ENCODE results near the gene TNFRSF4.
"Not testable (repeated sequence)": the region's sequence is repeated elsewhere in the genome, so short reads cannot be mapped to it uniquely, and the experiment has no call there.

The TNFRSF4 gene

DNA sequence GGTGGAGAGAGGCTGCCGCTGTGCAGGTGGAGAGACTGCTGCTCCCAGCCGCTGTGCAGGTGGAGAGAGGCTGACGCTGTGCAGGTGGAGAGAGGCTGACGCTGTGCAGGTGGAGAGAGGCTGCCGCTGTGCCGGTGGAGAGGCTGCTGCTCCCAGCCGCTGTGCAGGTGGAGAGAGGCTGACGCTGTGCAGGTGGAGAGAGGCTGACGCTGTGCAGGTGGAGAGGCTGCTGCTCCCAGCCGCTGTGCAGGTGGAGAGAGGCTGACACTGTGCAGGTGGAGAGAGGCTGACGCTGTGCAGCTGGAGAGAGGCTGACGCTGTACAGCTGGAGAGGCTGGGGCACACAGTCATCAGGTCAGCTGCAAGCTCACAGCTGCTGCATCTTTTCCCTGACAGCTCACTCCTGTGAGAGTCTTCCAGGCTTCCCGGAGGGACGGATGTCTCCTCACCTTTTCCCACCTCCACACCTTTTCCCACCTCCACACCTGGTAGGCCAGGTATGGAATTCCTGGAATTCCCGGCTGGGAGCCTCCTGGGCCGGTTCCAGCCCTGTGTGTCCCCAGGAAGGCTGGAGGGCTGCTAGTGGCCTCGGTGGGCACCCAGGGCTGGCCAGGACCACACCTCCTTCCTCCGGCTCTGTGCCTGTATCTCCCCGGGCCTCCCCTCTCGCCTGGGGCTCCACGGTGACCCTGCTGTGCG, 37.7 kb downstream of the TNFRSF4 start:
- not testable (repeated sequence) for H3K9me3 ChIP-seq (ENCODE audit: control insufficient read depth, low read length)

DNA sequence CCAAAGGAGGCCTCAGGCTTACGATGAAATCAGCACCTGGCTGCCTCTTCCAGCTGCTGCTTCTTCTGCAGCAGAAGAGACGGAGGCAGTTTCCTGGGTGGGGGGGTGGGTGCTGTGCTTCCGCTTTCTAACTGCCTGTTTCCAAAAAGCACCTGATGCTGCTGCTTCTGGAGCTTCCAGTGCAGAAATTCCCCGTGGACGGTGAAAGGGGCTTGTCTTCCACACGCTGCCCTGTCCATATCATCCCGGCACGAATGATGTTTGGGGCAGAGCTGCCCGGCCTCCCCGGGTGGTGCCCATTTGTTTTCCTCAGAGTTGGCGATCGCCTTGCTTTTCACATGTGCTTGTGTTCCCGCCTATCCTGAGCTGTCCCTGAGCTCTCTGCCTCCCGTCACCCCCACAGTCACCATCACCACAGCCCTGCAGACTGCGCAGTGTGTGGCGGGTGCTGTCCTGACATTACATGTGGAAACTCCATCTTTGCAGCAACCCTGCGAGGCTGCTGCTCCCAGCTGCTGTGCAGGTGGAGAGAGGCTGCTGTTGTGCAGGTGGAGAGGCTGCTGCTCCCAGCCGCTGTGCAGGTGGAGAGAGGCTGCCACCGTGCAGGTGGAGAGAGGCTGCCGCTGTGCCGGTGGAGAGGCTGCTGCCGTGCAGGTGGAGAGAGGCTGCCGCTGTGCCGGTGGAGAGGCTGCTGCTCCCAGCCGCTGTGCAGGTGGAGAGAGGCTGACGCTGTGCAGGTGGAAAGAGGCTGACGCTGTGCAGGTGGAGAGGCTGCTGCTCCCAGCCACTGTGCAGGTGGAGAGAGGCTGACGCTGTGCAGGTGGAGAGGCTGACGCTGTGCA, 38.5 kb downstream of the TNFRSF4 start:
- no peak overlapping the region for H3K9ac ChIP-seq (ENCODE audit: low read length)
- H3K9me3 ChIP-seq (ENCODE audit: control insufficient read depth, low read length): no peaks in the 10 kb centered on the region
- no peaks in the 10 kb centered on the region for H3K36me3 ChIP-seq (ENCODE audit: control insufficient read depth, insufficient read depth, low read length)
- no peaks in the 10 kb centered on the region for H3K27me3 ChIP-seq (ENCODE audit: control insufficient read depth, insufficient read depth, low read length)
- no peak overlapping the region for H3K4me3 ChIP-seq (ENCODE audit: low read length)
- peaks cover 18% of the 10 kb centered on the region for H3K4me1 ChIP-seq (ENCODE audit: control insufficient read depth, insufficient read depth, low read length)

More for the DNA sequence above, 37.7 kb downstream of the TNFRSF4 start:
- peaks cover 10% of the 10 kb centered on the region for H3K4me1 ChIP-seq (ENCODE audit: control insufficient read depth, insufficient read depth, low read length)
- H3K27me3 ChIP-seq (ENCODE audit: control insufficient read depth, insufficient read depth, low read length); H3K9ac ChIP-seq (ENCODE audit: low read length); H3K4me3 ChIP-seq (ENCODE audit: low read length); H3K36me3 ChIP-seq (ENCODE audit: control insufficient read depth, insufficient read depth, low read length): not testable (repeated sequence)

DNA sequence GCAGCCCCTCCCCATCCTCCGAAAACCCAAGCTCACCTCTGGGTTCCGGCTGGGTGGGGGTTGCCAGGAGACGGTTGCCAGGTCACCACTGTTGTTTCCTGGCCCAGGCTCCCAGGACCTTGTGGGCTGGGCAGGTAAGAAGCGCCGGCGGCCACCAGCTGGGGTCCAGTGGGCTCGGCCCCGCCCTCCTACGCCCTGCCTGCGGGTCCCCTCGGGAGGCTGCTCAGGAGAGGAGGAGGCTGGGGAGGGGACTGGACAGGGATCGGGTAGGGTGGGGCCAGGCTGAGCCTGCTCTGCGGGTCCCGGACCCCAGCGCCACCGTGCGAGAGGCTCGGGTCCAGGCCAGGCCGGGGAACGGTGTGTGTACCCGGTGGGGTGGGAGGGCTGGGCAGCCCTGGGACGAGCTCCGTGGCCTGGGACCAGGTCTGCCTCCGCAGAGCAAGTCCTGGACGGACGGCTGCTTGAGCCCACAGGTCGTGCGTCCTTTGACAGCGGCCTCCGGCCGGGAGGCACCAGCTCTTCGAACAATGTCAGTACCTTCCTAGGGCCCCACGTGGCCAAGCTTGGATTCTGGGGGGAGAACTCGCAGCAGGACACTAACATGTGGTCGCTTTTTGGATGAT, 40.0 kb downstream of the TNFRSF4 start, which contains the start of gene TTLL10:
Gene TTLL10 (plus strand): TSS at position 88 of the 623 bp plus-strand sequence. CDS start 5,336 bp downstream, outside the sequence.
- Histone ChIP-seq H3K9ac (ENCODE audit: low read length) (no peak within 1 kb of the TSS), H3K27me3 (ENCODE audit: control insufficient read depth, insufficient read depth, low read length) (no peaks in the 10 kb centered on the region), H3K9me3 (ENCODE audit: control insufficient read depth, low read length) (no peaks in the 10 kb centered on the region), H3K36me3 (ENCODE audit: control insufficient read depth, insufficient read depth, low read length) (no peaks in the 10 kb centered on the region), H3K4me1 (ENCODE audit: control insufficient read depth, insufficient read depth, low read length) (peaks cover 33% of the 10 kb centered on the region), H3K4me3 (ENCODE audit: low read length) (no peak within 1 kb of the TSS)

DNA sequence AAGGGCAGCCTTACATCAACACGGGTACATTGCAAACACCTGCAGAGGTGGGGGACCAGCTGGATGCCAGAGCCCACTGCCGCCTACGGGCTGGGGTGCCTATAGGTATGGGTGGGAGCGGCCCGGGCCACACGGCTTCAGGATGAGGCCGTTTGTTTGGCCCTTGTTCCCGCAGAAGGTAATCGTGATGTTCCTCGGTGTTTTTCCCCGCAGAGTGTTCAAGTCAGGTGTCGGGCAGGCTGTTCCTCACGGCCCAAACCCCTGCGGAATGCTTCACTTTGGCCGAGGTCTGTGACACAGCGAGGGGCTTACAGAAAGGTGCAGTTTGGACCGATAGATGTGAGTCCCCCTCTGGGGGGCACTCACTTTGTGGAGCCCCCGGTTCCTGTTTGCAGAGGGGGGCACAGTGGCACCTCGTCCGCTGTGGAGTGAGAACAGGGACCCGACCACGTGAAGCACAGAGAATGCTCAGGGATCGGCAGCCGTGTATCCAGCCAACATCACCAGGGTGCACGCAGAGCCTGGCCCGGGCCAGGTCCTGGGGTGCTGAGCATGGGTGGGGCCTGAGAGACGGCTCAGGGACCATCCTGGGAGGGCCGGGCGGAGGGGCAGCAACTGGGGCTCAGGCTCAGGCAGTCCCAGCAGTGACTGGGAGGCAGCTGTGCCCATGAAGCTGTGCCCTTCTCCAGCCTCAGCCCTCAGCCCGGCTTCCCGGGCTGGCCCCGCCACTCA, 40.7 kb downstream of the TNFRSF4 start:
- H3K9me3 ChIP-seq (ENCODE audit: control insufficient read depth, low read length): no peaks in the 10 kb centered on the region
- H3K4me1 ChIP-seq (ENCODE audit: control insufficient read depth, insufficient read depth, low read length): peaks cover 40% of the 10 kb centered on the region
- no peaks in the 10 kb centered on the region for H3K27me3 ChIP-seq (ENCODE audit: control insufficient read depth, insufficient read depth, low read length)
- no peak overlapping the region for H3K4me3 ChIP-seq (ENCODE audit: low read length)
- H3K9ac ChIP-seq (ENCODE audit: low read length): no peak overlapping the region
- H3K36me3 ChIP-seq (ENCODE audit: control insufficient read depth, insufficient read depth, low read length): no peaks in the 10 kb centered on the region

DNA sequence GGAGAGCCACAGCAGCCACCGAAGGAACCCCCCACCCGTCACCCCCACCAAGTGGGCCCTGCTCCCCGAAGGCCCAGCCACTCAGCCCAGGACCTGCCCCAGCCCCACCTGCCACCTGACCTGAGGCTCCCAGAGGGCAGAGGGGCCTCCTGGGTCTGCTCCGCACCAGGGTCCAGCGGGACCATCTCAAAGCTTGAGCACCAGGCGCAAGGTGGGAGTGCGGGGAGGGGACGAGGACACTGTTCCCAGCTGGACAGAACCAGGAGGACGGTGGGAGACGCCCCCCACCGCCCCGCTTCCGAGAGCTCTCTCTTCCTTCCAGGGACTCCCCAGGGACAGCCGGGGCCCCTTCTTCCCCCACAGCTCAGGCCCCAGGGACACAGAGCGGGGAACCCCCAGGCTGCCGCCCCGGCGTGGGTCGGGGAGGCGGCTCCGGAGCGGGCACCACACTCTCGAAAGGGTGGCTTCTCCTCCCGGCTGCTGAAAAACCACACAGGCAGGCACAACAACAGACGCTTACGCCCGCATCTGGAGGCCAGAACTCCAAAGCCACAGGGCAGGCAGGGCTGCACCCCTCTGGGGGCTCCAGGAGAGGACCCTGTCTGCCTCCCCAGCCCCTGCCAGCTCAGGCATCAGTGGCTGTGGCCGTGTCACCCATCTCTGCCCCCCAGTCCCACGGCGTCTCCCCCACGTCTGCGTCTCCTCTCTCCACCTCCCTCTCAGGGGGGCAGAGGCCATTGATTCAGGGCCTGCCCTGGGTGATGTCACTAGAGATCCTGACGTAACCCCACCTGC, 42.2 kb downstream of the TNFRSF4 start:
- H3K9ac ChIP-seq (ENCODE audit: low read length): no peak overlapping the region
- peaks cover 50% of the 10 kb centered on the region for H3K4me1 ChIP-seq (ENCODE audit: control insufficient read depth, insufficient read depth, low read length)
- H3K4me3 ChIP-seq (ENCODE audit: low read length): no peak overlapping the region
- H3K27me3 ChIP-seq (ENCODE audit: control insufficient read depth, insufficient read depth, low read length): no peaks in the 10 kb centered on the region
- H3K9me3 ChIP-seq (ENCODE audit: control insufficient read depth, low read length): no peaks in the 10 kb centered on the region
- no peaks in the 10 kb centered on the region for H3K36me3 ChIP-seq (ENCODE audit: control insufficient read depth, insufficient read depth, low read length)

DNA sequence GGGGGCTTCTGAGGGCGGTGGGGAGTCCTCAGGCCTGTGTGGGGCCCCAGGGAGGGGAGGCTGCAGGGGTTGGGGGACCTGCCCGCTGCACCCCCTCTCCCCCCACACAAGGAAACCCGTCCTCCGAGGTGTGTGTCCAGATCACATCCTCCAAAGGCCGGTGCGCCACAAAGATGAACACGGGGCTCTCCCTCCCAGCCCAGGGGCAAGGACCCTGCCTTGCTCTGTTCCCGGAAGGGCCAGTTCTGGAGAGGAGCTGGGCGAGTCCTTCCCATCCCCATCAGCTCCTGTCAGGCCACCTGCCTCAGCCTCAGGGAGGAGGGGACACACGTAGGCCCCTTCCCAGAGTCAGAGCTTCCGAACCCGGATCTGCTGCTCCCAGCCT, 42.8 kb downstream of the TNFRSF4 start:
- Histone ChIP-seq H3K36me3 (ENCODE audit: control insufficient read depth, insufficient read depth, low read length) (no peaks in the 10 kb centered on the region), H3K4me1 (ENCODE audit: control insufficient read depth, insufficient read depth, low read length) (peaks cover 50% of the 10 kb centered on the region), H3K4me3 (ENCODE audit: low read length) (no peak overlapping the region), H3K27me3 (ENCODE audit: control insufficient read depth, insufficient read depth, low read length) (no peaks in the 10 kb centered on the region), H3K9me3 (ENCODE audit: control insufficient read depth, low read length) (no peaks in the 10 kb centered on the region), H3K9ac (ENCODE audit: low read length) (no peak overlapping the region)

DNA sequence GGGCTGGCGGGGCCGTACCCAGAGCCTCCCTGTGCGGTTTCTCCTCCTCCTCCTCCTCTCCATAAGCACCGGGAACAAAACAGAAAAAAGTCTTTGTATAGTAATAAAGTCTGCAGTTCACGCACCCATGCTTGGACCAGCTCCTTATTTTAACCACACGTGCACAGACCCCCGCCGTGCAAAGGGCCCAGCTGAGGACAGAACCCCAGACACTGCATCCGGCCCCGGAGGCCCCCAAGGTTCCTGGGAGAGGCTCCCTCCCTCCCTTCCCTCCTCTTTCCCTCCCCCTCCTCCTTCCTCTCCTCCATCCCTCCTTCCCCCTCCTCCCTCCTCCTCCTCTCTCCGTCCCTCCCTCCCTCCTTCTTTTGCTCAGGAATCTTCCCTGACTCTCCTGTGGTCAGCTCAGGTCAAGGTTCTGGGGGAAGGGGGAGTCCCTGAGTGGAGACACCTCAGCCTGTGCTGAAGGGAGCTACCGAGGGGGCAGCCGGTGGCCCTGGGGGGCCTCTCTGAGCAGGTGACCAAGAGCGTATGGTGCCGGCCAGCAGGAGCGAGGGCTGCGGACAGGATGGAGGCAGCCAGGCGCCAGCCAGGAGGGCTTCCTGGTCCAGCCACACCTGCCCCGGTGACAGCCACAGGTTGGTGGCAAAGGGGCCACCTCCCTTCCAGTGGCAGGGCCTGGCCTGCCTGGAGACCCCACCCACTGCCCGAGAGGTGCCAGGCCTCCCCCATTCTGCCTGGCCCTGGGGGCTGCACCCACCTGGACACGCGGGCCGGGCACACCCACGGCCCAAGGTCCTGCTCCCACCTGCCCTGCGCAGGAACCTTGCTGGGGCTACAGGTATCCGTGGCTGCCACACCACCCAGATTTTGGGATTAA, 43.5 kb downstream of the TNFRSF4 start:
- Histone ChIP-seq H3K9me3 (ENCODE audit: control insufficient read depth, low read length) (no peaks in the 10 kb centered on the region), H3K27me3 (ENCODE audit: control insufficient read depth, insufficient read depth, low read length) (no peaks in the 10 kb centered on the region), H3K4me1 (ENCODE audit: control insufficient read depth, insufficient read depth, low read length) (peaks cover 50% of the 10 kb centered on the region), H3K9ac (ENCODE audit: low read length) (no peak overlapping the region), H3K4me3 (ENCODE audit: low read length) (no peak overlapping the region), H3K36me3 (ENCODE audit: control insufficient read depth, insufficient read depth, low read length) (peaks cover 3% of the 10 kb centered on the region)

DNA sequence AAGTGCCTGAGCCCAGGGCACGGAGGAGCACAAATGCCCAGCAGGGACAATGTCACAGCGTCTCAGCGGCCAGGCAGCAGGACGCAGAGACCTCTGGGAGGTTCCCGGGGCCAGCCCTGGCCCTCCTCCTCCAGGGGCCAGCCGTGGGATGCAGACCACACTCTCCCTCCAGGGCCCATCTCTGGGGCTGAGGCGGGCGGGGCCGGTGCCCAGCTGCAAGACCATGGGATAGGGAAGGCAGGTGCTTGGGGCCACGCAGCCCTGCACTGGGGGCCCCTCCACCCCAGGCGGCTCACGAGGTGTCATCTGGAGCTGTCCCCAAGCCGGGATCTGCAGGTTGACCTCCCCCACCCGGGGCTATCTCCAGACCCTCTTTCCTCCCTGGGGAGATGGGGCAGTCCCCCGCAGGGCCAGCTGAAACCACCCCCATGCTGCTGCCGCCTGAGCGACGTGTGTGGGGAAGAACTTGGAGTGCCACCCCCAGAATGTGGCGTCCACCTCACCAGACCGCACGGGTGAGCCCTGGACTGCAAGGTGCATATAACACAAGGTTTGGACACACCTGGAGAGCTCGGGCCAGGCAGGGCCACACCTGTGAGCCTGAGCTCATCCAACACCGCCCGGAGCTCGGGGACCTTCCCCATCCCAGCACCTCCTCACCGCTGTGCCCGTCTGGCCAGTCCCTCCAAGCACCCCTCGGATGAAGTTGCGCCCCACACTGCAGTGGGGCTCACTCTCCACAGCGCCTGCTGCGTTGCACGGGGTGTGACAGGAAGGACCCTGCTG, 44.3 kb downstream of the TNFRSF4 start:
- no peaks in the 10 kb centered on the region for H3K9me3 ChIP-seq (ENCODE audit: control insufficient read depth, low read length)
- peaks cover 50% of the 10 kb centered on the region for H3K4me1 ChIP-seq (ENCODE audit: control insufficient read depth, insufficient read depth, low read length)
- no peak overlapping the region for H3K9ac ChIP-seq (ENCODE audit: low read length)
- no peaks in the 10 kb centered on the region for H3K27me3 ChIP-seq (ENCODE audit: control insufficient read depth, insufficient read depth, low read length)
- H3K4me3 ChIP-seq (ENCODE audit: low read length): no peak overlapping the region
- H3K36me3 ChIP-seq (ENCODE audit: control insufficient read depth, insufficient read depth, low read length): peaks cover 10% of the 10 kb centered on the region

DNA sequence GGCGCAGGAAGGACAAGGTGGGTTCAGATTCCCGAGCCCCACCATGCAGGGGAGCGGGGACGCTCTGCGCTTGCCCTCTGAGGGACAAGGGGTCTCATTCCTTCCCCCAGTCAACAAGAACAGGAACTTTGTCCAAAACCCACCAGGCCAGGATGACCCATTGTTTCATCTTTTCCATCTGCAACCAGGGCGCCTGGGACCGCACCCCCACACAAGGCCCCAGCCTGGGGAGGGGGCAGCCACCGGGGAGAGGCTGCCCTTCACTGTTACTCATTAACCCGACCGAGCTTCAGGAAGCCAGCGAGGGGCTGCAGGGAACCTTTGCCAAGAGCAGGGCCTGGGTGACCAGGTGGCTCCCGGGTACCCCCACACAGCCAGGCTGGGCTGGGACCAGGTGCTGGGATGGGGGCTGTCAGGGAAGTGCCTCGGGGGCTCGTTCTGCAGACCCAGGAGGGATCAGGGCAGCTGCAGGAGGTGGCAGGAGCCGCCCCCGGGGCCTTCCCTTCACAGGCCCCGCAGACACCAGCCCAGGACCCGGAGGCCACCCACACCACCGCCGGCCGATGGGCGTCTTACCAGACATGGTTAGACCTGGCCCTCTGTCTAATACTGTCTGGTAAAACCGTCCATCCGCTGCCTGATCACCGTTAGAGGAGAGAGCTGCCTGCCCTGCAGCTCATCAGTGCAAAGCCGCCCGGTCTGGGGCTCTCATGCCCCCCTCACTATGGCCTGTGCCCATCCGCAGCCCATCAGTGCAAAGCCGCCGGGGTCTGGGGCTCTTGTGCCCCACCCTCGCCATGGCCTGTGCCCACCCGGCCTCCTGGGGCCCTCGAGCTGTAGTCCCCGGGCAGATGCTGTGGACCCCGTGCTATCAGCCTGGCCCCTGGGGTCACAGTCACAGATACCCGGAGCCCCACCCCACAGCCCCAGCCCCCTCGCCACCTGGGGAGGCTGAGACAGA, 45.2 kb downstream of the TNFRSF4 start:
- H3K36me3 ChIP-seq (ENCODE audit: control insufficient read depth, insufficient read depth, low read length): peaks cover 10% of the 10 kb centered on the region
- H3K9me3 ChIP-seq (ENCODE audit: control insufficient read depth, low read length): no peaks in the 10 kb centered on the region
- no peak overlapping the region for H3K9ac ChIP-seq (ENCODE audit: low read length)
- peaks cover 50% of the 10 kb centered on the region for H3K4me1 ChIP-seq (ENCODE audit: control insufficient read depth, insufficient read depth, low read length)
- H3K27me3 ChIP-seq (ENCODE audit: control insufficient read depth, insufficient read depth, low read length): no peaks in the 10 kb centered on the region
- no peak overlapping the region for H3K4me3 ChIP-seq (ENCODE audit: low read length)
